Small intestine (tissue), 7 donors: ENCODE results near the gene VTI1A. TPM values are rescaled to one million over a fixed set of nuclear protein-coding genes. Genes with fewer than 3 reads are reported as not detected.
A peak's percentile ranks its signal among the peaks of the same experiment; 100 is the strongest.

Experiments used
- DNase-seq, 2 donors: peaks; one replicate each; pipeline versions ENCODE4 v3.0.0 to v3.0.0-alpha.2; 2013
- FAIRE-seq: peaks from 2 replicates; lab custom pipeline; 2012; peaks lifted over from hg19 to GRCh38; lab: Jason Lieb, UNC
- H3K27ac ChIP-seq, 3 donors: one replicate each; pipeline ENCODE4 v1.5.1; 2013; ENCODE audit warnings: low read length in 2 of 3, mild to moderate bottlenecking in 2 of 3, control low read depth in 1 of 3, inconsistent platforms in 1 of 3, low read depth in 1 of 3, moderate library complexity in 1 of 3
- H3K27me3 ChIP-seq, 3 donors: one replicate each; pipeline ENCODE4 v1.6.1; 2013; ENCODE audit warnings: low read length in 3 of 3, inconsistent platforms in 1 of 3; ENCODE audit not compliant: control insufficient read depth in 3 of 3, insufficient read depth in 3 of 3
- H3K36me3 ChIP-seq, 3 donors: one replicate each; pipeline ENCODE4 v1.6.1; 2013; ENCODE audit warnings: low read length in 3 of 3, inconsistent platforms in 1 of 3, low read depth in 1 of 3, mild to moderate bottlenecking in 1 of 3, moderate library complexity in 1 of 3; ENCODE audit not compliant: control insufficient read depth in 3 of 3, insufficient read depth in 2 of 3
- H3K4me1 ChIP-seq, 3 donors: one replicate each; pipeline ENCODE4 v1.6.1; 2013; ENCODE audit warnings: low read length in 2 of 3, inconsistent platforms in 1 of 3, low read depth in 1 of 3, mild to moderate bottlenecking in 1 of 3, moderate library complexity in 1 of 3; ENCODE audit not compliant: control insufficient read depth in 3 of 3, insufficient read depth in 2 of 3
- H3K4me3 ChIP-seq, 3 donors: one replicate each; pipeline ENCODE4 v1.5.1; 2013; ENCODE audit warnings: low read length in 3 of 3, control low read depth in 1 of 3, inconsistent platforms in 1 of 3, low read depth in 1 of 3, mild to moderate bottlenecking in 1 of 3, moderate library complexity in 1 of 3
- H3K9me3 ChIP-seq, 2 donors: one replicate each; pipeline ENCODE4 v1.6.1; 2013; ENCODE audit warnings: low read depth in 1 of 2, low read length in 1 of 2; ENCODE audit not compliant: control insufficient read depth in 2 of 2, insufficient read depth in 1 of 2
- WGBS, 3 donors: extraction: QIAGEN DNeasy Blood & Tissue Kit; methylation state at CpG; one replicate each; pipeline ENCODE4 v1.1.7; 2013; 5-methylcytosine and 5-hydroxymethylcytosine counted together
- polyA plus RNA-seq, 4 donors: library from polyadenylated mRNA; stranded (reverse) in 3 of 4; unstranded in 1 of 4; fragments of 200-250 nt in 3 of 4; fragments of 120-200 nt in 1 of 4; gene quantifications; one replicate each; pipeline versions ENCODE4 v1.2.1 to v1.2.3, GENCODE V29; 2013
- donor health status: healthy with polysubstance abuse.
- donor health status: control.
- donor health status: control.
- donor health status: Bipolar disorder and iron deficiency.
- donor health status: healthy.

Gene VTI1A
- polyA plus RNA-seq, 4 donors, result 13.8 to 16.8 (median 16.0) TPM

- FAIRE-seq (no peak), DNase-seq (peak in 1 of 2 donors; percentile 78)
- Histone ChIP-seq H3K9me3 (no peaks in the 10 kb centered on the region), H3K27me3 (no peaks in the 10 kb centered on the region), H3K4me1 (peaks cover 5 to 30% (median 5%) of the 10 kb centered on the region in 3 donors), H3K4me3 (peak overlapping the region in 1 of 3 donors; percentile 0), H3K27ac (peak overlapping the region in 2 of 3 donors; percentile 57 to 68), H3K36me3 (peaks cover 0 to 5% (median 0%) of the 10 kb centered on the region in 3 donors)
- 31 to 69% (median 52%) methylated on average over 14 of the region's 14 CpGs for WGBS, 3 donors
Measured at GRCh38 chr10:112783351-112784021, 336.5 kb downstream of the VTI1A start.

- FAIRE-seq, result no peak
- peak; percentile 75 to 76 for DNase-seq
- 14 to 57% (median 31%) methylated on average over 8 of the region's 8 CpGs for WGBS, 3 donors
- Histone ChIP-seq H3K4me3 (peak overlapping the region in 1 of 3 donors; percentile 0), H3K27me3 (no peaks in the 10 kb centered on the region), H3K27ac (peak overlapping the region in 2 of 3 donors; percentile 57 to 68), H3K4me1 (peaks cover 4 to 28% (median 4%) of the 10 kb centered on the region in 3 donors), H3K36me3 (peaks cover 0 to 5% (median 0%) of the 10 kb centered on the region in 3 donors), H3K9me3 (no peaks in the 10 kb centered on the region)
Measured at GRCh38 chr10:112784022-112784461, 337.0 kb downstream of the VTI1A start.

GRCh38 chr10:112785089-112785488 is 338.1 kb downstream of the VTI1A start:
- Histone ChIP-seq H3K9me3 (no peaks in the 10 kb centered on the region), H3K4me1 (peaks cover 0 to 19% (median 3%) of the 10 kb centered on the region in 3 donors), H3K4me3 (no peak overlapping the region), H3K27me3 (no peaks in the 10 kb centered on the region), H3K27ac (peak overlapping the region in 1 of 3 donors; percentile 68), H3K36me3 (peaks cover 0 to 5% (median 0%) of the 10 kb centered on the region in 3 donors)
- DNase-seq, result no peak
- FAIRE-seq, result no peak

- Histone ChIP-seq H3K4me3 (no peak overlapping the region), H3K27ac (no peak overlapping the region)
- no peak for FAIRE-seq
Measured at GRCh38 chr10:112789248-112789647, 342.2 kb downstream of the VTI1A start.

GRCh38 chr10:112790030-112790429 is 343.0 kb downstream of the VTI1A start:
- Histone ChIP-seq H3K27me3 (no peaks in the 10 kb centered on the region), H3K9me3 (no peaks in the 10 kb centered on the region), H3K4me1 (peaks cover 0 to 25% (median 2%) of the 10 kb centered on the region in 3 donors), H3K27ac (no peak overlapping the region), H3K36me3 (peaks cover 0 to 2% (median 0%) of the 10 kb centered on the region in 3 donors), H3K4me3 (no peak overlapping the region)
- FAIRE-seq (no peak), DNase-seq (no peak)
- 93 to 100% (median 98%) methylated on average over 1 of the region's 1 CpG for WGBS, 3 donors

More at GRCh38 chr10:112789248-112789647, 342.2 kb downstream of the VTI1A start:
- DNase-seq, result no peak
- H3K9me3 ChIP-seq, result no peaks in the 10 kb centered on the region
- no peaks in the 10 kb centered on the region for H3K27me3 ChIP-seq
- H3K4me1 ChIP-seq, result peaks cover 0 to 32% (median 5%) of the 10 kb centered on the region in 3 donors
- peaks cover 0 to 2% (median 0%) of the 10 kb centered on the region in 3 donors for H3K36me3 ChIP-seq

GRCh38 chr10:112790921-112791320 is 343.9 kb downstream of the VTI1A start:
- DNase-seq (no peak), FAIRE-seq (no peak)
- WGBS, 3 donors, result 87 to 90% (median 89%) methylated on average over 4 of the region's 4 CpGs
- H3K27me3 ChIP-seq, result no peaks in the 10 kb centered on the region
- no peaks in the 10 kb centered on the region for H3K9me3 ChIP-seq
- no peak overlapping the region for H3K4me3 ChIP-seq
- peaks cover 0 to 2% (median 0%) of the 10 kb centered on the region in 3 donors for H3K36me3 ChIP-seq
- H3K4me1 ChIP-seq, result peaks cover 0 to 23% (median 2%) of the 10 kb centered on the region in 3 donors
- no peak overlapping the region for H3K27ac ChIP-seq

GRCh38 chr10:112791447-112791846 is 344.4 kb downstream of the VTI1A start:
- 41 to 70% (median 51%) methylated on average over 2 of the region's 2 CpGs for WGBS, 3 donors

GRCh38 chr10:112792487-112793201 is 345.6 kb downstream of the VTI1A start:
- H3K4me3 ChIP-seq, result no peak overlapping the region

More at GRCh38 chr10:112791447-112791846, 344.4 kb downstream of the VTI1A start:
- H3K4me3 ChIP-seq, result no peak overlapping the region
- no peak for DNase-seq
- no peak overlapping the region for H3K27ac ChIP-seq
- H3K4me1 ChIP-seq, result peaks cover 0 to 23% (median 2%) of the 10 kb centered on the region in 3 donors
- H3K27me3 ChIP-seq, result no peaks in the 10 kb centered on the region
- H3K36me3 ChIP-seq, result peaks cover 0 to 2% (median 0%) of the 10 kb centered on the region in 3 donors
- H3K9me3 ChIP-seq, result no peaks in the 10 kb centered on the region
- no peak for FAIRE-seq

More at GRCh38 chr10:112792487-112793201, 345.6 kb downstream of the VTI1A start:
- 35 to 59% (median 43%) methylated on average over 14 of the region's 14 CpGs for WGBS, 3 donors
- DNase-seq, result peak; percentile 67 to 73
- Histone ChIP-seq H3K36me3 (peaks cover 0 to 2% (median 0%) of the 10 kb centered on the region in 3 donors), H3K9me3 (no peaks in the 10 kb centered on the region), H3K4me1 (peaks cover 0 to 23% (median 2%) of the 10 kb centered on the region in 3 donors), H3K27me3 (no peaks in the 10 kb centered on the region), H3K27ac (peak overlapping the region; percentile 50 to 74 (median 64))
- no peak for FAIRE-seq
